ENCODE data around the gene PYROXD2. TPM values are rescaled to one million over a fixed set of nuclear protein-coding genes. Genes with fewer than 3 reads are reported as not detected.

The PYROXD2 gene
- total and polyA plus RNA-seq, 2 of the 8 experiments (the other 6 are each of a cell fraction or from before 2014, with no cell fraction given) = 3.2 to 5.4 TPM

- TF ChIP-seq FOSL1 (IDR thresholded peaks at IDR 0.05; ENCODE audit: insufficient read depth, low read depth, low read length) = no peak
These were observed 30.4 kb downstream of the PYROXD2 start (continued) for GRCh38 chr10:98384531-98385133.

All from H1 (cell line).